Colonic mucosa (tissue), 4 donors: ENCODE results near the gene PAK5. TPM values are rescaled to one million over a fixed set of nuclear protein-coding genes. Genes with fewer than 3 reads are reported as not detected.

ENCODE experiments used
- DNase-seq: peaks from one replicate; pipeline ENCODE4 v3.0.0-alpha.2; 2020
- H3K27ac ChIP-seq: fragments of 200-600 bp; one replicate; pipeline ENCODE4 v1.8.0; 2021
- H3K27me3 ChIP-seq: fragments of 200-600 bp; one replicate; pipeline ENCODE4 v1.8.0; 2021
- H3K36me3 ChIP-seq: fragments of 200-600 bp; one replicate; pipeline ENCODE4 v1.8.0; 2021
- H3K4me1 ChIP-seq: fragments of 200-600 bp; one replicate; pipeline ENCODE4 v1.8.0; 2021; ENCODE audit warnings: mild to moderate bottlenecking
- H3K4me3 ChIP-seq: fragments of 200-600 bp; one replicate; pipeline ENCODE4 v1.8.0; 2021
- H3K9ac ChIP-seq, 2 donors: one replicate each; pipeline ENCODE4 v1.7.0; 2013; ENCODE audit warnings: control low read depth in 2 of 2, low read depth in 2 of 2, low read length in 2 of 2
- H3K9me3 ChIP-seq: fragments of 200-600 bp; one replicate; pipeline ENCODE4 v1.8.0; 2021
- CTCF ChIP-seq: fragments of 200-600 bp; IDR thresholded peaks from one replicate; pipeline ENCODE4 v1.8.0; 2022; ENCODE audit warnings: antibody characterized with exemption, mild to moderate bottlenecking
- intact Hi-C: fragments of 100-400 bp; cut with DNase I; formaldehyde crosslinking; loops from one replicate; pipeline ENCODE4 v1.14.1; 2022
- total RNA-seq, 2 donors: library from RNA; stranded (reverse); fragmentation: NEBNext Ultra II Directional in 1 of 2; extraction: Animal tissue kit (Norgen Biotek cat#: 25700) in 1 of 2; gene quantifications; one replicate each; pipeline ENCODE4 v1.2.1, GENCODE V29; 2021
- donor health status: healthy.
- donor health status: DM: no; HTN: no; CAD: no.
- donor health status: DM: no; HTN: no; CAD: no.

Gene PAK5
- total RNA-seq: under 1 TPM in 1 of 2 donors, not detected in 1; 0.07 TPM

DNA sequence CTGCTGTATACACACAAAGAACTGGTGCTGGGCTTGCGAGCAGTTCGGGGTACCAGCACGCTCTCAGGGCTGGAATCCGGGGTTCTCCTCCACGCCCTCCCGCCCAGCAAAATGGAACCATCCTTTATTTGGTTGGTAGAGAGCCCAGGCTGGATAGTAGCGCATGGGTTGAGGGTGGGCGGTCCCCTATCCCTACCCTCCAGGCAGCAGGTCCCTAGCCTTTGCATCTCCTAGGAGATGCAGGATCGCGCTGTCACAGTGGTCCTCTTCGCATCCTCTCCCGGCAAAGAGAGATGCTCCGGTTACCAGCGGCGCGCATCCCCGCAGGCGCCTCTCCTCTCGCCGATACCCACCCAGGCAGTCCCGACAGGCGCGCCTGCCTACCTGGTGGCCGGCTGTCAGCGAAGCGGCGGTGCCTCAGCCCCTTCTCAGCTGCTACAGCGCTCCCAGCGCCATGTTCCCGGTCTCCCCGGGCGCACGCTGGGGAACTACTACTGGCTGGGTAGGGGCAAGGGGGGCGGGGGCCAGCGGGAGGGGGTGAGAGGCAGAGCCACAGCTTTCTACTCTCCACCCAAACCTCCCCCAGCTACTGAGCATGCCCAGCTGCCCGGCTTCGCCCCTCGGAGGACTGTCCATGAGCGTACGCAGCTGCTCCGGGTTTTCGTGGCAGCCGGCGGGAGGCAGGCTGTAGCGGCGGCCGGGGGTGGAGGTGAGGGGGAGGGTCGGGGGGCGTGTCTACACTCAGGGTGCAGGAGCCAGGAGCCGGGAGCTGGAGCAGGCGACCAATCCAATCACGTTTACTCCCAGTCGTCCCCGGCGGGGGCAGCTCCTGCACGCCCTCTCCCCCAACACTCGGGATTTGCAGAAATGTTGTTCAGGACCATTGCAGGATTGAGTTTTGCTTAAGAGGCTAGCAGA is at the start of gene PAK5:
TSS of gene PAK5 (minus strand) at position 699 of the 918 bp plus-strand sequence. CDS start 194,748 bp downstream, outside the sequence.
- H3K4me1 ChIP-seq: no peaks in the 10 kb centered on the region
- intact Hi-C loops: no loop called here
- no peak for TF ChIP-seq CTCF
- H3K27ac ChIP-seq: no peak within 1 kb of the TSS
- no peak within 1 kb of the TSS for H3K9ac ChIP-seq
- no peaks in the 10 kb centered on the region for H3K36me3 ChIP-seq
- H3K9me3 ChIP-seq: no peaks in the 10 kb centered on the region
- H3K27me3 ChIP-seq: no peaks in the 10 kb centered on the region
- no peak within 1 kb of the TSS for H3K4me3 ChIP-seq
- peak; percentile 18 for DNase-seq

DNA sequence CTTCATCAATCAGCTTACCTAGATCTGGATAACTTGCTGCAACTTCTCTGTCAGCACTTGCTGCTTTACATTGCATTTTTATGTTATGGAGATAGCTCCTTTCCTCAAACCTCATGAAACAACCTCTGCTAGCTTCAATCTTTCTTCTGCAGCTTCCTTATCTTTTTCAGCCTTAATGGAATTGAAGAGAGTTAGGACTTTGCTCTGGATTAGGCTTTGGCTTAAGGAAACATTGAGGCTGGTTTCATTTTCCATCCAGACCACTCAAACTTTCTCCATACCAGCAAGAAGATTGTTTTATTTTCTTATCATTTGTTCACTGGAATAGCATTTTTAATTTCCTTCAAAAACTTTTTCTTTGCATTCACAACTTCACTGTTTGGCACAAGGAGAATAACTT is 48.8 kb upstream of the PAK5 start:
- H3K36me3 ChIP-seq: no peaks in the 10 kb centered on the region
- no peaks in the 10 kb centered on the region for H3K27me3 ChIP-seq
- H3K27ac ChIP-seq: no peak overlapping the region
- no peaks in the 10 kb centered on the region for H3K9me3 ChIP-seq
- no peak for TF ChIP-seq CTCF
- DNase-seq: no peak
- intact Hi-C loops: no loop called here
- no peak overlapping the region for H3K4me3 ChIP-seq
- no peaks in the 10 kb centered on the region for H3K4me1 ChIP-seq
- H3K9ac ChIP-seq: no peak overlapping the region

DNA sequence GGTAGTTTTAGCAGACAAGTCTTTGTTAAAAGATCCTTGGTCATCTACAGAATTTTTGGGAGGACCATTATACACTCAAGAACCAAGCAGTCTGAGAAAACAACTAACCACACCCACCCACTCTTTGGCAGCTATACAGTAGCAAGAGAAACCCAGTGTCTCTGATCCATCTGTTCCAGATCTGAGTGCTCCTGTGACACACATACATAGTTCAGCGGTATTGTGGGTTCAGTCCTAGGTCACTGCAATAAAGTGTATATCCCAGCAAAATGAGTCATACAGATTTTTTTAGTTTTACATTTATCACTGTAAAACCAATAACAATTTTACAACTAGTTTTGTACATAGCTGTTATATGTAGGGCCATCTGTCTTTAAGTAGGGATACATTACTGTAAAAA is 47.4 kb upstream of the PAK5 start:
- H3K36me3 ChIP-seq: no peaks in the 10 kb centered on the region
- intact Hi-C loops: no loop called here
- H3K4me3 ChIP-seq: no peak overlapping the region
- no peaks in the 10 kb centered on the region for H3K27me3 ChIP-seq
- no peak for TF ChIP-seq CTCF
- H3K4me1 ChIP-seq: no peaks in the 10 kb centered on the region
- DNase-seq: no peak
- no peak overlapping the region for H3K9ac ChIP-seq
- H3K9me3 ChIP-seq: no peaks in the 10 kb centered on the region
- H3K27ac ChIP-seq: no peak overlapping the region

- TF ChIP-seq CTCF: no peak
- Histone ChIP-seq H3K36me3 (no peaks in the 10 kb centered on the region), H3K9ac (no peak overlapping the region), H3K27ac (no peak overlapping the region), H3K4me1 (no peaks in the 10 kb centered on the region), H3K27me3 (no peaks in the 10 kb centered on the region), H3K4me3 (no peak overlapping the region), H3K9me3 (no peaks in the 10 kb centered on the region)
- intact Hi-C loops: no loop called here
- DNase-seq: no peak
These were observed 45.8 kb upstream of the PAK5 start for GRCh38 chr20:9884666-9885065.

GRCh38 chr20:9884061-9884460 is 45.2 kb upstream of the PAK5 start:
- no peaks in the 10 kb centered on the region for H3K4me1 ChIP-seq
- no peak for TF ChIP-seq CTCF
- intact Hi-C loops: no loop called here
- no peak overlapping the region for H3K9ac ChIP-seq
- no peak overlapping the region for H3K27ac ChIP-seq
- no peak overlapping the region for H3K4me3 ChIP-seq
- no peaks in the 10 kb centered on the region for H3K27me3 ChIP-seq
- DNase-seq: no peak
- no peaks in the 10 kb centered on the region for H3K36me3 ChIP-seq
- no peaks in the 10 kb centered on the region for H3K9me3 ChIP-seq
